Measurements from ENCODE around the gene NEU2.

NEU2 gene

GRCh38 chr2:233079953-233080835 lies 47.7 kb downstream of the NEU2 start:
- DNase-seq: no peak

- no peak for DNase-seq
Measured at GRCh38 chr2:233080836-233081229, 48.4 kb downstream of the NEU2 start.

DNA sequence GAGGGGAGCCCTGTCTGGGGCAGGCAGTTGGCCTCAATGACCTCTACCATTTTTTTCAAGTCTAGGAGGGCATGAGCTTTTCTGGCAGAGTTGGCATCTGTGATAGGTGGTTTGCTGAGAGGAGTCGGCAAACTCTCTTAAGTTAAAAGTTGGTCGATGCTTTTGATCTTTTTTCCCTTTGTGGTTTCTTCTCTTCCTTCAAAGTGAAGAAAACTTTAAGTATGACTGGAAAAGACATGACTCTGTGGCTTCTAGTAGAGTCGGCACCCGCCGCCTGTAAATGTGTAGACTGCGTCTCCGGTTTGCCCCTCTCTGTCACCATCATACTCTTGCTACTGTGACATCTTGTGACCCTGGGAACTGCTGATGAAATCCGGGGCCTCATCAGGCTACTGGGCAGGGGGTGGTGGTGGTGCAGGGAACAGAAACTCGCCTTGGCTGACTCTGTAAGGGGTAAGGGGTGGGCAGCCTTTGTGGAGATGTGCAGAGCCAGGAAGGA lies 48.8 kb downstream of the NEU2 start:
- no peak for DNase-seq

DNA sequence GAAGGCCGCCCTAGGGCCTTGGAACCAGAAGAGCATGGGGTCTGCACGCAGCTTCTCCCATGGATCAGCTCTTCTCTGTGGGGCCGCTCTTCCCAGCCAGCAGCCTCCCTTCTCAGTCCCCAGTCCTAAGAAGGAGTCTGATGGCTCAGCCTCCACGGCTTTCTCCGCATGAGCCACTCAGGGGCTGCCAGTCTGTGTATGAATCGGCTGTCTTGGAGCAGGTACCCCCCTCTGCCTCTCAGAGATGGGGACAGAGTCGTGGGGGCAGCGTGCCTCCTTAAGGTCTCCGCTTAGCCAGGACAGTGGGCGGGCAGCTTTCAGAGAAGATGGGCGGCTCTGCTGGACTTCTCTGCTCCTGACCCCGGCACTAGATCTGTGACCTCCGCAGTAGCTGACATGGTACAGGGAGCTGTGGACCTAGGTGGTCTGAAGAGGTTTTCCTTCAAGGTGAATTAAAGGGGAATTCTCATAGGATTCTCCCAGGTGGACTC lies 49.3 kb downstream of the NEU2 start:
- no peak for DNase-seq

DNA sequence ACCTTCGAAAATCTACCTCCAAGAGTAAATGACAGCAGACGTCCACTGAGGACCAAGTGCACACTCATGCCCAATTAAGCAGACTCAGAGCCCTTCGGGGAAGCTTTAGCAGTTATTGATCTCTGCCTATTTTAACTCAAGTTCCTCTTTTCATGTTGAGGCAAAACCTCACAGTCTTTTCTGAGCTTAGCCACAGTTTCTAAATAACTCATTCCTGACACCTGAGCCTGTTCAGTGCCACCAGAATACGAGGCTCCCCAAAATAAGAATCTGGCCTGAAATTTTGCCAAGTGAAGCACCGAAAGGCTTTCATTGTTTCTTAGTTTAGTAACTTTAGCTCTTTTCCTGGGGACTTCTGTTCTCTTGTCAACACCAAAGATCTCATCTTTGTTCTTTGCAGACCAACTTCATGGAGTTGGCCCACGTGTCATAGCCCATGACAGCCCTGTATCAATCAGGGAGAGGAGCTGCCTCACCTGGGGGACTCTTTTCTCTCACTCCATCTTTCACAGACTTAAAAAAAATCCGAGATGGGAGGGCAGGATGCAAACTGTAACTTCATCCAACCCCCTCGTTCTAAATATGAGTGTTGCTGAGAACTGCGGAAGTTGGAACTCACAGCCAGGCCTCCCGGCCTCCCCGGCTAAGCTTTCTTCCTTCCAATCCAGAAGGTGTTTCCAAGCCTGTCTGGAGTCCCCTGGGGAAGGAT lies 49.9 kb downstream of the NEU2 start:
- no peak for DNase-seq

DNA sequence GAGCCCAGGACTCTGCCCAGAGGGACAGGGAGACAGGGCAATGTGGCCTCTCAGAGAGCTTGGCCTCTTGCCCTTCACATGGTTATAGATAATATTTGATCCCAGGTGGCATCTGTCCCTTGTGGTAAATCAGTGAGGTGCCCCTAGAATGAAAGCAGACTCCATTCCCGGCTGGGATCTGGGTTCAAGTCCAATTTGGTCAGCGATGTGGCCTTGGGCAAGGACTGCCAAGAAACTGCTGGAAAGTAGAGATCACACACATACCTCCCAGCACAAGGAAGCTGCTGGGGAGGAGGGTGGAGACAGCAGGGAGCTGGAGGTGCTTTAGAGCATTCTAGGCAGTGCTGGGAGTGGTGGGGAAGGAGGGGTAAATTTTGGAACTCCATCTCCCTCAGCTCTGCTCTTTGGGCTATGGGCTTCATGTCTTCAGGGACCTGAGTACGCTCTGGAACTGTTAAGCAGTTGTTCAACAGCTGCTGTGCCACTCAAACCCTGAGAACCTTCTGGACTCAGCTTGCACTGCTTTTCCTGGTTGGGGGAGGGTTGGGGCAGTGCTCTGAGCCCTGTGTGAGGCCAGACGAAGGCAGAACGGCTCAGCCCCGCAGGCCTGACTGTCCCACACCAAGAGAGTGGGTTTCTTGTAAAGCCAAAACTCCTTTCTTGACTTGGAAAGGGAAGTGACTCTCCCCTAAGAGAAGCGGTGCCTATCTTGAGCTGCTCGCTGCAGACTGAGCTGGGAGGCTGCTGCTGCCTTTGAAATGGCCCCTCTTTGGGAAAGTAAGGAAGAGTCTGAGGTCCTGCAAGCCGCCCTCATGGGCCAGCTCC lies 50.7 kb downstream of the NEU2 start:
- no peak for DNase-seq

GRCh38 chr2:233083782-233084181 lies 51.3 kb downstream of the NEU2 start:
- no peak for DNase-seq

DNA sequence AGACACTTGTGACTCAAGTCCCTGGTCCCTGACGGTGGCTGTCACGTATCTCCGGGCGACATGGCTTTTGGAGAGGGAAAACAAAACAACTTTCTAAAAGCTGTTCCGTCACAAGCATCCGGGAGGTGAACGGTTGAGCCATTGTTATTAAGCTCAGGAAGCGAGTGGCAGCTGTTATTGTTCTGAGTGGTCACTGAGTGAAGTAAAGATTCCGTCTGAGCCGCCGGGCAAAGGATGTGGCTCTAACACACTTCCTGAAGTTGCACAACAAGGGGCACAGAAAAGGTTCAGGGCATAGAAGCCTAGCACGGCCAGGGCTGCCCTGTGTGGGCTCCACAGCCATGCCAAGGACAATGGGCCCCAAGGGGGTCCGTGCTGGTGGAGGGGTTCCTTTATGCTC lies 52.0 kb downstream of the NEU2 start:
- no peak for DNase-seq

All from EL (cell line).